HCT116 (cell line): ENCODE results near the gene GAREM2. TPM values are rescaled to one million over a fixed set of nuclear protein-coding genes. Genes with fewer than 3 reads are reported as not detected.

Experiments used
- ATAC-seq: fragments of 200-7000 bp; cut with Tn5 transposase; 2 replicates; pipeline ENCODE4 v1.9.1; 2020; ENCODE audit warnings: mild to moderate bottlenecking, moderate library complexity
- BruUV-seq: library from RNA; stranded (reverse); fragments of 400-500 nt; replicated peaks from 2 replicates; lab custom pipeline; 2021; lab: Mats Ljungman, UMichigan
- CTCF ChIA-PET: fragments of 300-600 bp; sonication (Branson Sonifier 250); formaldehyde crosslinking; loops from one replicate; lab custom pipeline; 2021; ENCODE audit warnings: antibody characterized with exemption; lab: Charles Lee
- POLR2A ChIA-PET: fragments of 300-600, 350-600 bp; sonication (Branson Sonifier 250); formaldehyde crosslinking; loops from one replicate; lab custom pipeline; 2021; ENCODE audit warnings: antibody characterized with exemption; lab: Charles Lee
- RAD21 ChIA-PET, 2 experiments: fragments of 300-600 bp; sonication (Branson Sonifier 250); formaldehyde crosslinking; loops; one replicate each; lab custom pipeline; 2023; ENCODE audit warnings: low total read pairs in 2 of 2; ENCODE audit not compliant: uncharacterized antibody in 2 of 2, unreplicated experiment in 2 of 2, low non-redundant PET in 1 of 2; lab: Charles Lee
- DNase-seq: peaks from one replicate; pipeline ENCODE4 v3.0.0-alpha.2; 2010; ENCODE audit warnings: low read depth, low spot score
- H2AFZ ChIP-seq: fragments of 200-600 bp; shearing (Covaris generic), sonication (generic); 2 replicates; pipeline ENCODE4 v1.6.1; 2017; ENCODE audit warnings: low read depth, mixed run types, mixed read lengths, antibody characterized with exemption, low read length; ENCODE audit not compliant: poor library complexity, severe bottlenecking
- H3K27ac ChIP-seq: 2 replicates; pipeline ENCODE4 v1.5.1; 2012; ENCODE audit warnings: low read depth, low read length
- H3K27me3 ChIP-seq: fragments of 200-600 bp; sonication (generic); 2 replicates; pipeline ENCODE4 v1.6.1; 2016; ENCODE audit warnings: mixed run types, low read length, mixed read lengths; ENCODE audit not compliant: insufficient read depth
- H3K36me3 ChIP-seq, 2 experiments: fragments of 200-500 bp in 1 of 2; fragments of 200-600 bp in 1 of 2; sonication (Bioruptor generic) in 1 of 2; sonication (generic) in 1 of 2; 2 replicates each; pipeline versions ENCODE4 v1.5.1 to v1.6.1; 2014 to 2016; ENCODE audit warnings: low read length in 2 of 2, inconsistent platforms in 1 of 2, mixed read lengths in 1 of 2, mixed run types in 1 of 2; ENCODE audit not compliant: insufficient read depth in 2 of 2, control insufficient read depth in 1 of 2
- H3K4me1 ChIP-seq, 2 experiments: fragments of 200-600 bp in 1 of 2; sonication (generic) in 1 of 2; 2 replicates each; pipeline versions ENCODE4 v1.5.1 to v1.6.1; 2012 to 2017; ENCODE audit warnings: low read length in 2 of 2, inconsistent platforms in 1 of 2, mild to moderate bottlenecking in 1 of 2, mixed read lengths in 1 of 2, mixed run types in 1 of 2, moderate library complexity in 1 of 2; ENCODE audit not compliant: insufficient read depth in 2 of 2, control insufficient read depth in 1 of 2
- H3K4me2 ChIP-seq: fragments of 200-600 bp; sonication (generic); 2 replicates; pipeline ENCODE4 v1.6.1; 2017; ENCODE audit warnings: mixed run types, low read length, mixed read lengths
- H3K4me3 ChIP-seq, 2 experiments: fragments of 200-600 bp in 1 of 2; sonication (generic) in 1 of 2; replicated peaks in 1 of 2; 2 replicates each; pipeline ENCODE4 v1.5.1; 2011 to 2016; ENCODE audit warnings: low read length in 2 of 2, control low read depth in 1 of 2, low read depth in 1 of 2, mild to moderate bottlenecking in 1 of 2, mixed read lengths in 1 of 2, mixed run types in 1 of 2
- H3K79me2 ChIP-seq: fragments of 200-600 bp; sonication (generic); 2 replicates; pipeline ENCODE4 v1.6.1; 2017; ENCODE audit warnings: mild to moderate bottlenecking, mixed run types, low read length, moderate library complexity, mixed read lengths; ENCODE audit not compliant: insufficient read depth
- H3K9ac ChIP-seq: fragments of 200-600 bp; sonication (generic); 2 replicates; pipeline ENCODE4 v1.6.1; 2016; ENCODE audit warnings: low read length, mixed read lengths
- H3K9me2 ChIP-seq: fragments of 200-600 bp; sonication (generic), shearing (Covaris generic); 2 replicates; pipeline ENCODE4 v1.6.1; 2017; ENCODE audit warnings: mixed run types, mild to moderate bottlenecking, moderate library complexity; ENCODE audit not compliant: insufficient read depth
- H3K9me3 ChIP-seq, 2 experiments: fragments of 200-500 bp in 1 of 2; fragments of 200-600 bp in 1 of 2; sonication (Bioruptor generic) in 1 of 2; sonication (generic) in 1 of 2; 2 replicates each; pipeline ENCODE4 v1.6.1; 2014 to 2017; ENCODE audit warnings: low read length in 2 of 2, mixed read lengths in 2 of 2, inconsistent platforms in 1 of 2, low read depth in 1 of 2, mild to moderate bottlenecking in 1 of 2, mixed run types in 1 of 2, moderate library complexity in 1 of 2; ENCODE audit not compliant: control insufficient read depth in 1 of 2, insufficient read depth in 1 of 2
- H4K20me1 ChIP-seq: fragments of 200-600 bp; sonication (generic), shearing (Covaris generic); 2 replicates; pipeline ENCODE4 v1.6.1; 2017; ENCODE audit warnings: mixed run types, mild to moderate bottlenecking, moderate library complexity; ENCODE audit not compliant: insufficient read depth
- CEBPB ChIP-seq: IDR thresholded peaks from 2 replicates; pipeline ENCODE4 v1.6.1; 2012; ENCODE audit warnings: low read depth
- EGR1 ChIP-seq: IDR thresholded peaks from 2 replicates; pipeline ENCODE4 v1.6.1; 2012; ENCODE audit warnings: low read depth
- EZH2phosphoT487 ChIP-seq: fragments of 200-600 bp; IDR thresholded peaks from 2 replicates; pipeline ENCODE4 v1.6.1; 2018; ENCODE audit warnings: antibody characterized with exemption, borderline replicate concordance
- POLR2AphosphoS5 ChIP-seq: IDR thresholded peaks from 2 replicates; pipeline ENCODE4 v1.6.1; 2011; ENCODE audit warnings: mild to moderate bottlenecking, low read depth, low read length, moderate library complexity
- ZFX ChIP-seq: fragments of 450-650 bp; IDR thresholded peaks from 2 replicates; pipeline ENCODE4 v1.6.1; 2017
- intact Hi-C: fragments of 100-400 bp; cut with micrococcal nuclease; formaldehyde crosslinking; loops from 2 replicates; pipeline ENCODE4 v1.10.0; 2022
- total RNA-seq: library from RNA; stranded (reverse); gene quantifications from one replicate; pipeline ENCODE4 v1.2.1, GENCODE V29; 2021; ENCODE audit not compliant: unreplicated experiment
- TF ChIP-seq, protein P1 (sequence below): IDR thresholded peaks from 2 replicates; pipeline ENCODE4 v1.6.1; 2011; ENCODE audit warnings: mild to moderate bottlenecking, low read length, moderate library complexity; ENCODE audit not compliant: insufficient replicate concordance; ENCODE audit errors: extremely low read depth
- TF ChIP-seq, protein P2 (sequence below): IDR thresholded peaks from 2 replicates; pipeline ENCODE4 v1.6.1; 2012

The GAREM2 gene
- total RNA-seq, 1 experiment from 2014 or later = 13.3 TPM

DNA sequence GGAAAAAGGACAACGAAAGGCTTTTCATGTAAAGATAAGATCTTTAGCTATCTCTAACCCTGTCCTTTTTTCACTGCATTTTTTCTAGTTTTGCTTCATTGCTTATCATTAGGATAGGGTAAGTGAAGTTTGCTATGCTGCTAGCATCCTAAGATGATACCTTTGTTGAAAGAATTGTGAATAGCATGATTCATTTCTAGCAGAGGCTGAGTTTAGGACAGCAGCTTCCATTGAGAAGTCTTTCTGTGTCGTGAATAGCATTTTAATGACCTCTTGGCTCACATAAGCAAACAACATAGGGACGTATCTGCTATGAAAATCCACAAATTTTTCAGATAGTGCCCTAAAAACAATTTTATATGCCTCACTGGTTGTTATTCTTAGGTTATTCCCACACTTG is 36.4 kb upstream of the GAREM2 start (continued):
- TF ChIP-seq, protein P1, sequence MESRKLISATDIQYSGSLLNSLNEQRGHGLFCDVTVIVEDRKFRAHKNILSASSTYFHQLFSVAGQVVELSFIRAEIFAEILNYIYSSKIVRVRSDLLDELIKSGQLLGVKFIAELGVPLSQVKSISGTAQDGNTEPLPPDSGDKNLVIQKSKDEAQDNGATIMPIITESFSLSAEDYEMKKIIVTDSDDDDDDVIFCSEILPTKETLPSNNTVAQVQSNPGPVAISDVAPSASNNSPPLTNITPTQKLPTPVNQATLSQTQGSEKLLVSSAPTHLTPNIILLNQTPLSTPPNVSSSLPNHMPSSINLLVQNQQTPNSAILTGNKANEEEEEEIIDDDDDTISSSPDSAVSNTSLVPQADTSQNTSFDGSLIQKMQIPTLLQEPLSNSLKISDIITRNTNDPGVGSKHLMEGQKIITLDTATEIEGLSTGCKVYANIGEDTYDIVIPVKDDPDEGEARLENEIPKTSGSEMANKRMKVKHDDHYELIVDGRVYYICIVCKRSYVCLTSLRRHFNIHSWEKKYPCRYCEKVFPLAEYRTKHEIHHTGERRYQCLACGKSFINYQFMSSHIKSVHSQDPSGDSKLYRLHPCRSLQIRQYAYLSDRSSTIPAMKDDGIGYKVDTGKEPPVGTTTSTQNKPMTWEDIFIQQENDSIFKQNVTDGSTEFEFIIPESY = no peak
- no peak for TF ChIP-seq EZH2phosphoT487
- no peak for TF ChIP-seq ZFX
- TF ChIP-seq, protein P2, sequence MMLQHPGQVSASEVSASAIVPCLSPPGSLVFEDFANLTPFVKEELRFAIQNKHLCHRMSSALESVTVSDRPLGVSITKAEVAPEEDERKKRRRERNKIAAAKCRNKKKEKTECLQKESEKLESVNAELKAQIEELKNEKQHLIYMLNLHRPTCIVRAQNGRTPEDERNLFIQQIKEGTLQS = no peak
- no peak for TF ChIP-seq EGR1
- no peak for TF ChIP-seq POLR2AphosphoS5

DNA sequence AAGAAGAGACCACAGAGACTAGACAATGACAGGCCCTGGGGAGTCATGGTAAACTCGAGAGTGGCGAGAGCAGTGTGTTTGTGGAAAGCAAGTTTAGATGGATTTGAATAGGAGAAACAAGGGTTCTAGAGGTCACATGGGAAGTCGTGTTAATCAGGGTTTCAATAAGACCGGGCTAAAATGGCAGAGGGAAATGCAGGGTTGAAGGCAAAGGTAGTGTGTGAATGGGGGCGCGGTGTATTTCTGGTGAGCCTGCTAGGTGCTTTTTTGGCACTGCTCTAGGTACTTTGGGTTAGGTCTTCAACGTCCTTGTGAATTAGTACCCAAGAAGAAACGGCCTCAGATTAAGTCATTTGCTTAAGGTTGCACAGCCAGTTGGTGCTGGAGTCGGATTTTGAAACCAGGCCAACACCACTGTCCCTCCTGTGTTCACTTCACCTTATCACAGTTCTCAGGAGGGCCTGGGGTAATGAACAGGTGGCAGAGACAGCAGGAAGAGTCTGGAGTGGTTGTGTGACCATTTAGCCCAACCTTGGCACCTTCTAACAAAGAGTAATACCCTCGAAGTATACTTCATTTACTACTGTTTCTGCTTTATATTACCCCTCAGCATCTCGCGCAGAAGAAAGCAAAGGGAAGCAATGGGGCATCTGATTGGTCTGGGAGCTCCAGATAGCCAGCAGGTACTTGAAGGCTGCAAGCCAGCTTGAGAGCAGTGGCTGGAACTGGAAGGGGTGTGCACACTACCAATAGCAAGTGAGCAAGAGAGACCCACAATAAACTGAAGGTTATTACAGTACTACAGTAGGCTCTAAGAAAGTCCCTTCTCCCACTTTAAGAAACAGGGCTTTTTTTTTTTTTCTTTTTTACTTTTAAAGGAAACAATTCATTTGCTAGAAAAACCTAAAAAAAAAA is 33.4 kb upstream of the GAREM2 start:
- intact Hi-C loops = no loop called here
- Histone ChIP-seq H3K4me2 (no peak overlapping the region), H3K27ac (no peak overlapping the region), H3K4me1 (peaks cover 3% of the 10 kb centered on the region in 2 experiments; a peak in 1 of 4 replicates), H4K20me1 (no peaks in the 10 kb centered on the region), H3K4me3 (no peak overlapping the region), H2AFZ (no peak overlapping the region), H3K9ac (no peak overlapping the region), H3K79me2 (no peaks in the 10 kb centered on the region), H3K9me3 (no peaks in the 10 kb centered on the region), H3K9me2 (no peaks in the 10 kb centered on the region), H3K36me3 (peaks cover 5 to 8% of the 10 kb centered on the region in 2 experiments; a peak in 2 of 4 replicates), H3K27me3 (no peaks in the 10 kb centered on the region)
- TF ChIP-seq, protein P2 = no peak
- TF ChIP-seq POLR2AphosphoS5 = peak; percentile 37; the same call in 1 of the 2 replicates
- TF ChIP-seq CEBPB = no peak
- TSS peak; percentile 35 for BruUV-seq
- peak; percentile 41; the same call in 1 of the 2 replicates for ATAC-seq
- ChIA-PET POLR2A (no interaction called here), RAD21 (no interaction called here), CTCF (interaction anchor here (1.6 kb wide), 1 partner anchor 188 kb away, joined by 4 read pairs; no protein-coding TSS in a partner anchor)
- DNase-seq = no peak
